Naive thymus-derived CD8-positive, alpha-beta T cell (primary cell): ENCODE data around the gene OR2T2. TPM values are rescaled to one million over a fixed set of nuclear protein-coding genes. Genes with fewer than 3 reads are reported as not detected.
A peak's percentile ranks its signal among the peaks of the same experiment; 100 is the strongest.
"Not testable (repeated sequence)": the region's sequence is repeated elsewhere in the genome, so short reads cannot be mapped to it uniquely, and the experiment has no call there.

Experiments used
- ATAC-seq, 2 donors: fragments of 150-1000 bp; cut with Tn5 transposase in 1 of 2; sonication (Bioruptor Pico), chemical (Tn5 transposase) in 1 of 2; 1 replicate in 1 of 2; 2 replicates in 1 of 2; pipeline ENCODE4 v1.10.0; 2021; ENCODE audit warnings: mild to moderate bottlenecking in 2 of 2, moderate library complexity in 2 of 2
- POLR2A ChIA-PET: fragments of 350-600 bp; sonication (Branson Sonifier 250); formaldehyde crosslinking; loops from one replicate; lab custom pipeline; 2021; ENCODE audit warnings: antibody characterized with exemption; lab: Charles Lee
- DNase-seq, 10 donors: peaks; one replicate each; pipeline versions ENCODE4 v3.0.0 to v3.0.0-alpha.2; 2020 to 2022
- H3K27ac Mint-ChIP-seq, 10 donors: one replicate each; pipeline ENCODE4 v1.8.0; 2020 to 2022; ENCODE audit warnings: mild to moderate bottlenecking in 10 of 10, mixed read lengths in 10 of 10, moderate library complexity in 4 of 10, inconsistent platforms in 1 of 10
- H3K27me3 Mint-ChIP-seq, 5 donors: one replicate each; pipeline ENCODE4 v1.8.0; 2021 to 2022; ENCODE audit warnings: mixed read lengths in 5 of 5
- H3K36me3 Mint-ChIP-seq, 3 donors: one replicate each; pipeline ENCODE4 v1.8.0; 2020 to 2022; ENCODE audit warnings: mixed read lengths in 3 of 3, mild to moderate bottlenecking in 2 of 3, inconsistent platforms in 1 of 3
- H3K4me1 Mint-ChIP-seq, 4 donors: one replicate each; pipeline ENCODE4 v1.8.0; 2021 to 2022; ENCODE audit warnings: mixed read lengths in 4 of 4
- H3K4me3 Mint-ChIP-seq, 10 donors: one replicate each; pipeline ENCODE4 v1.8.0; 2020 to 2022; ENCODE audit warnings: mild to moderate bottlenecking in 10 of 10, mixed read lengths in 10 of 10, moderate library complexity in 6 of 10, inconsistent platforms in 1 of 10
- H3K9me3 Mint-ChIP-seq, 9 donors: one replicate each; pipeline ENCODE4 v1.8.0; 2020 to 2022; ENCODE audit warnings: mixed read lengths in 9 of 9, mild to moderate bottlenecking in 3 of 9, inconsistent platforms in 1 of 9, moderate library complexity in 1 of 9
- polyA plus RNA-seq, 3 donors: library from polyadenylated mRNA; unstranded; fragments of 300-500 nt; fragmentation: Illumina TruSeq; gene quantifications; one replicate each; pipeline ENCODE4 v1.2.3, GENCODE V29; 2021
- total RNA-seq, 8 experiments: library from RNA in 2 of 8; stranded (reverse) in 2 of 8; gene quantifications; one replicate each; pipeline ENCODE4 v1.2.3 and lab custom pipeline; 2021 to 2026

The OR2T2 gene
- not detected for total RNA-seq
- polyA plus RNA-seq: not detected
- total RNA-seq (lab: John Stamatoyannopoulos, UW): 0 to 1.5 (median 0) reads per million in 6 experiments

DNA sequence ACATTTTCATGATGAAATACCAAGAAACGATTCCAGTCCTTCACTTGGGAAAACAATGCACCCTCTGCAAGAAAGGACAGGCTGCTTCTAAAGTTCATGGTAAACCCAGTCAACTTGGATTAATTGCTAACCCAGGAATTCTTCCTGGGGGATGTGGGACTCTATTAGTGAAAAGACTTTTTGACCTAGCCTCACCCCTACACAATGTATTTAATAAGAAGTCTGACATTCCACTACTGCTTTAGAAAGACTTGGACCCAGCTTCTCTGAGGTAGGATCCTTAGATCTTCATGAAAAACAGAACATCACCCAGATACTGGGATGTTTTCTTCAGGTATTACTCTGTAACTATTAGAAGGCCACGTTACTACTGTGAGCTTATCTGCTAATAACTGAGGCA is at the start of gene OR2T2:
Gene OR2T2, plus strand, starts transcription at position 239 of the 400 bp plus-strand sequence. CDS start 7,161 bp downstream, outside the sequence.
- H3K36me3 Mint-ChIP-seq, H3K4me1 Mint-ChIP-seq, POLR2A ChIA-PET, H3K9me3 Mint-ChIP-seq, H3K4me3 Mint-ChIP-seq, ATAC-seq, H3K27me3 Mint-ChIP-seq, DNase-seq: not testable (repeated sequence)
- H3K27ac Mint-ChIP-seq: peak within 1 kb of the TSS in 2 of 10 donors; percentile 36 to 41

GRCh38 chr1:248402748-248403147 is 42.7 kb upstream of the OR2T2 start, which contains the start of gene OR2T1:
OR2T1 (plus strand) TSS chr1:248403048; CDS start chr1:248406148, 3,100 bp downstream.
- POLR2A ChIA-PET: no interaction called here
- ATAC-seq: no peak
- no peak for DNase-seq
- Mint-ChIP-seq H3K9me3 (peaks cover 0 to 5% (median 0%) of the 10 kb centered on the region in 9 donors), H3K27ac (peak within 1 kb of the TSS in 1 of 10 donors; percentile 35), H3K27me3 (peaks cover 0 to 1% (median 0%) of the 10 kb centered on the region in 5 donors), H3K4me1 (peaks cover 3 to 16% (median 9%) of the 10 kb centered on the region in 4 donors), H3K4me3 (no peak within 1 kb of the TSS), H3K36me3 (no peaks in the 10 kb centered on the region)

DNA sequence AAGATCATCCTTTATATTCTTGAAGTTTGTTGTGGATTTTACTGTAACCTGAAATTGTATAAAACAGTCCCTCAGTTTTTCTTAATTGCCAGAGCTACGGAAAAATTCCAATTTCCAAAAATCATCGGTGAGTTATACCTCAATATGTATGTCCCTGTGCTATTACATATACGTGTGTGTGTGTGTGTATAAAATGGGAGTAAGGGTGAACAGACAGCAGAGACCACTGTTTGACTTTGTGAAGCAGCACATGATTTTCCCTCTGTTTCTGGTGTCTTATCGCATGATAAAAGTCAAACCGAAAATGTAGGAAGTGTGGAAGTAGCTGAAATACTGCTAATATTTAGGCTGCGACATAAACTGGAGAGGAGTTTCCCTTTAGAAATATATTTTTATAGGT is 41.4 kb upstream of the OR2T2 start:
- Mint-ChIP-seq H3K9me3 (peaks cover 0 to 6% (median 0%) of the 10 kb centered on the region in 9 donors), H3K36me3 (peaks cover 0 to under 1% (median 0%) of the 10 kb centered on the region in 3 donors), H3K4me3 (peak overlapping the region in 1 of 10 donors; percentile 0), H3K27me3 (no peaks in the 10 kb centered on the region), H3K27ac (peak overlapping the region in 3 of 10 donors; percentile 0 to 35 (median 0)), H3K4me1 (peaks cover 3 to 16% (median 9%) of the 10 kb centered on the region in 4 donors)
- DNase-seq (peak in 3 of 10 donors; percentile 3 to 25 (median 14)), ATAC-seq (no peak)
- POLR2A ChIA-PET: no interaction called here

GRCh38 chr1:248406721-248407692 is 38.4 kb upstream of the OR2T2 start:
- Mint-ChIP-seq H3K27ac (peak overlapping the region in 1 of 10 donors; percentile 3), H3K36me3 (peaks cover 0 to 24% (median 10%) of the 10 kb centered on the region in 3 donors), H3K9me3 (peaks cover 5 to 24% (median 16%) of the 10 kb centered on the region in 9 donors), H3K27me3 (no peaks in the 10 kb centered on the region), H3K4me3 (no peak overlapping the region), H3K4me1 (peaks cover 3 to 16% (median 9%) of the 10 kb centered on the region in 4 donors)
- POLR2A ChIA-PET: no interaction called here
- ATAC-seq: no peak
- DNase-seq: no peak

GRCh38 chr1:248416226-248416625 is 29.2 kb upstream of the OR2T2 start:
- peak overlapping the region in 4 of 10 donors; percentile 2 to 53 (median 20) for H3K4me3 Mint-ChIP-seq
- peaks cover under 1 to 31% (median 10%) of the 10 kb centered on the region in 9 donors for H3K9me3 Mint-ChIP-seq
- peaks cover 10 to 42% (median 28%) of the 10 kb centered on the region in 4 donors for H3K4me1 Mint-ChIP-seq
- H3K27ac Mint-ChIP-seq: peak overlapping the region in 4 of 10 donors; percentile 30 to 81 (median 46)
- POLR2A ChIA-PET: no interaction called here
- peaks cover 0 to 20% (median 12%) of the 10 kb centered on the region in 3 donors for H3K36me3 Mint-ChIP-seq
- DNase-seq (no peak), ATAC-seq (no peak)
- H3K27me3 Mint-ChIP-seq: no peaks in the 10 kb centered on the region

DNA sequence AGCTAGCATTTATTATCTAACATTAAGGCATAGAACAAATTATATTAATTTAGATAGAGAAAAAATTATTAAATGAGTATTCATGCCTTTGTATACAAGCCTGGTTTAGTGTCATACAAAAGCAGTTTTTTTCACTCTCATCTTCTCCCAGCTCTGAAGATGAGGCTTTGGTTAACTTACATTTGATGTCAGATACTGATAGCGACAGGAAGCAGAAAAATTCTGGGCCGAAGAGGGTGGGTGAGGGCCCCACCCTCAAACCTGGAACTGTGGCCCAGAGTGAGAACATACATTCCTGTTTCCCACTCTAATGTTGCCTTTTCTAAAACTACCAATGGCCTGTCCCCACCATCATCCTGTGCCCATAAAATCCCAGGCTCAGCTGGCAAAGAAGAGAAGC is 27.6 kb upstream of the OR2T2 start:
- Mint-ChIP-seq H3K9me3 (peaks cover 5 to 34% (median 11%) of the 10 kb centered on the region in 9 donors), H3K27me3 (no peaks in the 10 kb centered on the region), H3K4me1 (peaks cover 10 to 42% (median 28%) of the 10 kb centered on the region in 4 donors), H3K36me3 (peaks cover 0 to 24% (median 17%) of the 10 kb centered on the region in 3 donors), H3K27ac (peak overlapping the region in 3 of 10 donors; percentile 74 to 81 (median 75)), H3K4me3 (peak overlapping the region in 4 of 10 donors; percentile 2 to 36 (median 24))
- POLR2A ChIA-PET: no interaction called here
- ATAC-seq (peak in 1 of 2 donors; percentile 29), DNase-seq (no peak)

DNA sequence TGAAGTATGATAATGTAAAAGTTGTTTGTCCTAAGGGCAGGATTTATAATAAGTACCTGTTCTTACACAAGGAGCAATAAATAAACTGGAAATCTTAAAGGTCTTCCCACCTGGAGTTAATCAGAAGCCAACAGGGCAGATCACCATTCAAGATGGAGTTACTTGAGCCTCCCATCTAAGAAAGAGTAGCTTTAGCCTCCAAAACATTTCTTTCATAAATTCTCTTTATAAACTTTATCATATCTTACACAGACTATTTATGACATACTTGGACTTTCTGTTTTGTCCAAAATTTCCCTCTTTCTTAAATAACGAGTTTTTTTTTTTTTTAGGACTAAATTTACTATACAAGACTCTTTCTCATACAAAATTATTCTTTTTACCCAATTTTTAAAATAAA is 24.1 kb upstream of the OR2T2 start:
- Mint-ChIP-seq H3K4me3 (no peak overlapping the region), H3K4me1 (peaks cover 2 to 28% (median 20%) of the 10 kb centered on the region in 4 donors), H3K36me3 (peaks cover 0 to 22% (median 15%) of the 10 kb centered on the region in 3 donors), H3K27me3 (no peaks in the 10 kb centered on the region), H3K9me3 (peaks cover 5 to 47% (median 22%) of the 10 kb centered on the region in 9 donors), H3K27ac (no peak overlapping the region)
- no peak for DNase-seq
- no peak for ATAC-seq
- POLR2A ChIA-PET: no interaction called here

DNA sequence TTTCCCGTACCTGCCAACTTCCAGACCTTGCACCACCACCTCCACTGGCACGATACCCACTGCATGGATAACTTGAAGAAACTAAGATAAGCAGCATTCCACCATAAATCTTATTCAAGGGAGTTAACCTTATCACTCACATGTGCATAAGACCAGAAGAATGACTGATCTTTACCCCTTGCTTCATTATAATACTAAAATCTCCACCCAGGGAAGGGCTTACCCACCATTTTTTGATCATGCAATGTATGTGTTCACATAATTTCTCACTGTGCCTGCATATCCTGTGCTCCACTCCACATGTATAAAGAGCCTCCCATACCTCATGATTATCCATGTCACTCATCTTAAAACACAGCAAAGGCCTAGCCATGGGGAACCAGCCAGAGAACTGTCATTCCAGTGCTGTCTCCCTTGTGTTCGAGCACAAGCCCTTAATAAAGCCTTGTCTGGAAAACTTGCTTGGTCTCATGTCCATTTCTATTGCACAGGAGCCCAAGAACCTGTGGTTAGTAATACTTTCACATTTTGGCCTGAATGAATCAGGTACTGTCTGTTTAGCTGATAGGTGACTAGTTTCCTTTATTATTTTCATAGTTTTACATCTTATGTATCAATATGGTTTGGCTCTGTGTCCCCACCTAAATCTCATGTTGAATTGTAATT is 17.8 kb upstream of the OR2T2 start:
- POLR2A ChIA-PET, DNase-seq, H3K27ac Mint-ChIP-seq, H3K36me3 Mint-ChIP-seq, ATAC-seq, H3K4me3 Mint-ChIP-seq, H3K27me3 Mint-ChIP-seq, H3K4me1 Mint-ChIP-seq: not testable (repeated sequence)
- peaks cover under 1 to 17% (median 8%) of the 10 kb centered on the region in 9 donors for H3K9me3 Mint-ChIP-seq

DNA sequence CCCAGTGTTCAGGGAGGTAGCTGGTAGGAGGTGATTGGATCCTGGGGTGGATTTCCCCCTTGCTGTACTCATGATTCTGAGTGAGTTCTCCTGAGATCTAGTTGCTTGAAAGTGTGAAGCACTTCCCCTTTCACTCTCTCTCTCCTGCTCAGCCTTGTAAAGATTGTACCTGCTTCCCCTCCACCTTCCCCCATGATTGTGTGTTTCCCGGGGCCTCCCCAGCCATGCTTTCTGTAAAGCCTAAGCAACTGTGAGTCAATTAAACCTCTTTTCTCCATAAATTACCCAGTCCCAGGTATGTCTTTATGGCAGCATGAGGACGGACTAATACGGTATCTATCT is 17.3 kb upstream of the OR2T2 start:
- Mint-ChIP-seq H3K27ac (peak overlapping the region in 1 of 10 donors; percentile 20), H3K9me3 (peaks cover 0 to 12% (median 3%) of the 10 kb centered on the region in 9 donors)
- H3K36me3 Mint-ChIP-seq, H3K4me3 Mint-ChIP-seq, POLR2A ChIA-PET, DNase-seq, H3K4me1 Mint-ChIP-seq, ATAC-seq, H3K27me3 Mint-ChIP-seq: not testable (repeated sequence)

DNA sequence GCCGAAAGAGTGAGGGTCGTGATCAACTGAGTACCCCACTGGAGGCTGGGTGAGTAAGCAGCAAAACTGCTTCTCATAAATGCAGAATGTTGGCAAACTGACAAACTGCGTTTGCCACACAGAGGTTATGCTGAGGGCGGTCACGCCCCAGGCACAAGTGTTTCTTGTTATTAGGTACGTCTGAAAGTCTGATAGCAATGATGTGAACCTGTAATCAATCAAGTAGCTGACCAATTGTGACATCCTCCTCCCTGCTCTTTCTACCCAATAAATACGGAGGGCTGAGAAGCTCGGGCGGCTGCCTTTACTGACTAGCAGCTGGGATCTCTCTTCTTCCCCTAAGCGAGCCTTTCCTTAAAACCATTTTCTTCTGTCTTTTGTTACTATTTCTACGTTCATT is 13.8 kb upstream of the OR2T2 start:
- H3K4me3 Mint-ChIP-seq, H3K4me1 Mint-ChIP-seq, H3K9me3 Mint-ChIP-seq, H3K36me3 Mint-ChIP-seq, H3K27me3 Mint-ChIP-seq, ATAC-seq, DNase-seq, POLR2A ChIA-PET: not testable (repeated sequence)
- peak overlapping the region in 1 of 10 donors; percentile 37 for H3K27ac Mint-ChIP-seq

GRCh38 chr1:248432201-248432600 is 13.2 kb upstream of the OR2T2 start:
- POLR2A ChIA-PET, H3K9me3 Mint-ChIP-seq, H3K4me1 Mint-ChIP-seq, H3K36me3 Mint-ChIP-seq, DNase-seq, H3K27me3 Mint-ChIP-seq, H3K4me3 Mint-ChIP-seq, ATAC-seq: not testable (repeated sequence)
- H3K27ac Mint-ChIP-seq: peak overlapping the region in 1 of 10 donors; percentile 0

GRCh38 chr1:248433811-248434415 is 11.5 kb upstream of the OR2T2 start:
- H3K4me1 Mint-ChIP-seq, H3K27ac Mint-ChIP-seq, H3K9me3 Mint-ChIP-seq, H3K36me3 Mint-ChIP-seq, H3K4me3 Mint-ChIP-seq, H3K27me3 Mint-ChIP-seq, POLR2A ChIA-PET, DNase-seq, ATAC-seq: not testable (repeated sequence)
